ENCODE measurements around the gene CA10. TPM values are rescaled to one million over a fixed set of nuclear protein-coding genes. Genes with fewer than 3 reads are reported as not detected.

CA10 gene
- total RNA-seq, 1 experiment from 2014 or later, result not detected

DNA sequence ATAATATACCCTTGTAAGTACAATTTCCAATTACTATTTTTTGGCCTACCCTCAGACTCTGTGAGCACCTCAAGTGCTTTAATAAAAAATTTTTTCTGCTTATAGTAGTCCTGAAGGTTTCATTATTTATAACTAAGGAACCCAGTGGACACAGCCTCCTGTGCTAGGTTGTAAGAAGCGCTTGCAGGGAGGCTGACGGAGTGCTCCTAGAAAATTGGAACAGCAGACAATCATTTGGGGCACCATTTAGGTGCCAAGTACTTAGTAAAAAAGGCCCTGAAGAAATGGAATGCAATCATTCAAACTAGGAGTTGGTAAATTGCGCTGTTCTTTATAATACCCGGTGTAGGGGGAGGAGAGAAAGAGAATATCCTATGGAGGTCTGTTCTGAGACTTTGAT is 19.8 kb downstream of the CA10 start:
- H3K27ac Mint-ChIP-seq (ENCODE audit: unreplicated experiment), result no peak overlapping the region
- POLR2A ChIA-PET, result no interaction called here
- H3K36me3 Mint-ChIP-seq (ENCODE audit: insufficient read depth, unreplicated experiment), result no peaks in the 10 kb centered on the region
- no peaks in the 10 kb centered on the region for H3K9me3 Mint-ChIP-seq (ENCODE audit: unreplicated experiment)
- no peak for DNase-seq
- peaks cover 3% of the 10 kb centered on the region for H3K27me3 Mint-ChIP-seq (ENCODE audit: insufficient read depth, unreplicated experiment)
- Histone ChIP-seq H3K9me3 (no peaks in the 10 kb centered on the region), H3K4me1 (no peaks in the 10 kb centered on the region), H3K27me3 (replicated peaks; ENCODE audit: control insufficient read depth, insufficient read depth, low read length) (no peaks in the 10 kb centered on the region; the same call in 1 of the 2 replicates), H3K36me3 (ENCODE audit: control insufficient read depth, insufficient read depth, low read length) (no peaks in the 10 kb centered on the region), H3K4me3 (ENCODE audit: low read depth, low read length) (no peak overlapping the region)
- BruUV-seq (replicated peaks), result no TSS peak
- intact Hi-C loops (cut with micrococcal nuclease; ENCODE audit: unreplicated experiment), result no loop called here
- H3K4me3 Mint-ChIP-seq (ENCODE audit: unreplicated experiment), result no peak overlapping the region
- TF ChIP-seq, protein P1, sequence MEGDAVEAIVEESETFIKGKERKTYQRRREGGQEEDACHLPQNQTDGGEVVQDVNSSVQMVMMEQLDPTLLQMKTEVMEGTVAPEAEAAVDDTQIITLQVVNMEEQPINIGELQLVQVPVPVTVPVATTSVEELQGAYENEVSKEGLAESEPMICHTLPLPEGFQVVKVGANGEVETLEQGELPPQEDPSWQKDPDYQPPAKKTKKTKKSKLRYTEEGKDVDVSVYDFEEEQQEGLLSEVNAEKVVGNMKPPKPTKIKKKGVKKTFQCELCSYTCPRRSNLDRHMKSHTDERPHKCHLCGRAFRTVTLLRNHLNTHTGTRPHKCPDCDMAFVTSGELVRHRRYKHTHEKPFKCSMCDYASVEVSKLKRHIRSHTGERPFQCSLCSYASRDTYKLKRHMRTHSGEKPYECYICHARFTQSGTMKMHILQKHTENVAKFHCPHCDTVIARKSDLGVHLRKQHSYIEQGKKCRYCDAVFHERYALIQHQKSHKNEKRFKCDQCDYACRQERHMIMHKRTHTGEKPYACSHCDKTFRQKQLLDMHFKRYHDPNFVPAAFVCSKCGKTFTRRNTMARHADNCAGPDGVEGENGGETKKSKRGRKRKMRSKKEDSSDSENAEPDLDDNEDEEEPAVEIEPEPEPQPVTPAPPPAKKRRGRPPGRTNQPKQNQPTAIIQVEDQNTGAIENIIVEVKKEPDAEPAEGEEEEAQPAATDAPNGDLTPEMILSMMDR (IDR thresholded peaks at IDR 0.05; ENCODE audit: insufficient read depth in 1 of 2, low read depth in 1 of 2, low read length in 1 of 2, severe bottlenecking in 1 of 2, unreplicated experiment in 1 of 2), result no peak
- CTCF ChIA-PET, result no interaction called here
- H3K4me1 Mint-ChIP-seq (ENCODE audit: low read depth, unreplicated experiment), result no peaks in the 10 kb centered on the region

DNA sequence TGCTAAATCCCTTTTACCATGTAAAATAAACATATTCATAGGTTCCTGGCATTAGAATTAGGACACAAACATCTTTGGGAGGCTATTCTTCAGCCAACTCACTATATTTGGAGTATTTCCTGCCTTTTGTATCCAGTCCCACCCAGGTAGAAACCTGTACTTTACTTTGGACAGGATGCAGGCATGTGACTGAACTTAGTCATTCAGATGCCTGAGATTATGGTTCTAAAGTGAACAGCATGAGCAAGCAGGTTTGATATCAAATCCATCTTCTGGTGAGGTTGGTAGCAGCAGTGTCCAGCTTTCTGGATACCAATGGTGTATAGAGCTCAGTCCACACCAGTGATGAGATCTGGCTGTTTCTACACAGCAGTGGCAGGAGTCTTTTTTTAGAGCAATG is 20.2 kb downstream of the CA10 start:
- TF ChIP-seq, protein P1 (IDR thresholded peaks at IDR 0.05; ENCODE audit: insufficient read depth in 1 of 2, low read depth in 1 of 2, low read length in 1 of 2, severe bottlenecking in 1 of 2, unreplicated experiment in 1 of 2), result no peak
- ChIA-PET CTCF (no interaction called here), POLR2A (no interaction called here)
- peaks cover 3% of the 10 kb centered on the region for H3K27me3 Mint-ChIP-seq (ENCODE audit: insufficient read depth, unreplicated experiment)
- no peak overlapping the region for H3K27ac Mint-ChIP-seq (ENCODE audit: unreplicated experiment)
- no peak overlapping the region for H3K4me3 Mint-ChIP-seq (ENCODE audit: unreplicated experiment)
- H3K4me1 Mint-ChIP-seq (ENCODE audit: low read depth, unreplicated experiment), result no peaks in the 10 kb centered on the region
- no peaks in the 10 kb centered on the region for H3K9me3 Mint-ChIP-seq (ENCODE audit: unreplicated experiment)
- no peak overlapping the region for H3K4me3 ChIP-seq (ENCODE audit: low read depth, low read length)
- H3K36me3 ChIP-seq (ENCODE audit: control insufficient read depth, insufficient read depth, low read length), result no peaks in the 10 kb centered on the region
- H3K9me3 ChIP-seq, result no peaks in the 10 kb centered on the region
- intact Hi-C loops (cut with micrococcal nuclease; ENCODE audit: unreplicated experiment), result no loop called here
- no peak for DNase-seq
- no peaks in the 10 kb centered on the region for H3K36me3 Mint-ChIP-seq (ENCODE audit: insufficient read depth, unreplicated experiment)
- no TSS peak for BruUV-seq (replicated peaks)
- H3K27me3 ChIP-seq (replicated peaks; ENCODE audit: control insufficient read depth, insufficient read depth, low read length), result no peaks in the 10 kb centered on the region; the same call in 1 of the 2 replicates
- H3K4me1 ChIP-seq, result no peaks in the 10 kb centered on the region

DNA sequence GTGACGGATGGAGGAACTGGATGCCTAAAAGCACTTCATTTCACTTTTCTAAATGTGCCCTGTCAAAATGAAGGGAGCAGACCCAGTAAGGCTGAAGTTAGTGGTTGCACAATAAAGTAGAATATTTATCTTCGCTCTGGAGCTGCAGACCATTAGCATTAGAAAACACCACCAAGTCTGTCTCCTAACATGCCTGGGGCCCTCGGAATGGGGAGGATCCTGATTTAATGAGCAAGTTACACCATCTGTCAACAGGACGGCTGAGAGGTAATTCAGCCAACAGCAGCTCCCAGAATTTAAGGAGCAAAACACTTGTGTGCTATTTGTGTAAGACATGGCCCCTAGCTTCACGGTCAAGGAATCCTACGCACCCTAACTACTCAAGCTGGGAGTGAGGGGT is 22.3 kb downstream of the CA10 start:
- Mint-ChIP-seq H3K4me1 (ENCODE audit: low read depth, unreplicated experiment) (no peaks in the 10 kb centered on the region), H3K9me3 (ENCODE audit: unreplicated experiment) (no peaks in the 10 kb centered on the region), H3K27ac (ENCODE audit: unreplicated experiment) (no peak overlapping the region), H3K27me3 (ENCODE audit: insufficient read depth, unreplicated experiment) (peaks cover 3% of the 10 kb centered on the region), H3K36me3 (ENCODE audit: insufficient read depth, unreplicated experiment) (no peaks in the 10 kb centered on the region), H3K4me3 (ENCODE audit: unreplicated experiment) (no peak overlapping the region)
- BruUV-seq (replicated peaks), result no TSS peak
- TF ChIP-seq, protein P1 (IDR thresholded peaks at IDR 0.05; ENCODE audit: insufficient read depth in 1 of 2, low read depth in 1 of 2, low read length in 1 of 2, severe bottlenecking in 1 of 2, unreplicated experiment in 1 of 2), result no peak
- Histone ChIP-seq H3K9me3 (no peaks in the 10 kb centered on the region), H3K36me3 (ENCODE audit: control insufficient read depth, insufficient read depth, low read length) (no peaks in the 10 kb centered on the region), H3K4me3 (ENCODE audit: low read depth, low read length) (no peak overlapping the region), H3K4me1 (no peaks in the 10 kb centered on the region), H3K27me3 (replicated peaks; ENCODE audit: control insufficient read depth, insufficient read depth, low read length) (no peaks in the 10 kb centered on the region; the same call in 1 of the 2 replicates)
- no peak for DNase-seq
- CTCF ChIA-PET, result no interaction called here
- intact Hi-C loops (cut with micrococcal nuclease; ENCODE audit: unreplicated experiment), result no loop called here
- POLR2A ChIA-PET, result no interaction called here

Measured in Caco-2 (cell line).